ENCODE data around the gene MOGAT3.

Gene MOGAT3

GRCh38 chr7:101172005-101172853, 28.6 kb downstream of the MOGAT3 start:
- no peak for DNase-seq (ENCODE audit: low spot score)

GRCh38 chr7:101171442-101171837, 29.4 kb downstream of the MOGAT3 start:
- no peak for DNase-seq (ENCODE audit: low spot score)

- DNase-seq (ENCODE audit: low spot score) = no peak
Observed at GRCh38 chr7:101170617-101171441, 30.0 kb downstream of the MOGAT3 start.

- peak; percentile 82 for DNase-seq (ENCODE audit: low spot score)
Observed at GRCh38 chr7:101169838-101170551, 30.8 kb downstream of the MOGAT3 start.

GRCh38 chr7:101169110-101169837, 31.6 kb downstream of the MOGAT3 start:
- DNase-seq (ENCODE audit: low spot score) = no peak

- DNase-seq (ENCODE audit: low spot score) = no peak
Observed at GRCh38 chr7:101168412-101169049, 32.3 kb downstream of the MOGAT3 start.

- no peak for DNase-seq (ENCODE audit: low spot score)
Observed at GRCh38 chr7:101167645-101168411, 33.0 kb downstream of the MOGAT3 start.

- no peak for DNase-seq (ENCODE audit: low spot score)
Observed at GRCh38 chr7:101166909-101167644, 33.8 kb downstream of the MOGAT3 start.

GRCh38 chr7:101166648-101166908, 34.3 kb downstream of the MOGAT3 start:
- no peak for DNase-seq (ENCODE audit: low spot score)

- no peak for DNase-seq (ENCODE audit: low spot score)
Observed at GRCh38 chr7:101165958-101166647, 34.7 kb downstream of the MOGAT3 start.

GRCh38 chr7:101165075-101165957, 35.5 kb downstream of the MOGAT3 start, which contains the start of gene VGF:
VGF (minus strand) TSS chr7:101165569; CDS start chr7:101164843, 726 bp downstream.
- DNase-seq (ENCODE audit: low spot score) = peak; percentile 90

- no peak for DNase-seq (ENCODE audit: low spot score)
Observed at GRCh38 chr7:101164071-101164840, 36.6 kb downstream of the MOGAT3 start.

GRCh38 chr7:101163279-101164070, 37.4 kb downstream of the MOGAT3 start:
- no peak for DNase-seq (ENCODE audit: low spot score)

GRCh38 chr7:101162551-101163278, 38.1 kb downstream of the MOGAT3 start:
- no peak for DNase-seq (ENCODE audit: low spot score)

- DNase-seq (ENCODE audit: low spot score) = no peak
Observed at GRCh38 chr7:101161692-101162471, 39.0 kb downstream of the MOGAT3 start.
